NCI-H2107 (cell line): ENCODE results near the gene TOX2.

ENCODE experiments used
- DNase-seq: peaks from one replicate; lab custom pipeline; 2025; lab: John Stamatoyannopoulos, UW

The TOX2 gene, protein sequence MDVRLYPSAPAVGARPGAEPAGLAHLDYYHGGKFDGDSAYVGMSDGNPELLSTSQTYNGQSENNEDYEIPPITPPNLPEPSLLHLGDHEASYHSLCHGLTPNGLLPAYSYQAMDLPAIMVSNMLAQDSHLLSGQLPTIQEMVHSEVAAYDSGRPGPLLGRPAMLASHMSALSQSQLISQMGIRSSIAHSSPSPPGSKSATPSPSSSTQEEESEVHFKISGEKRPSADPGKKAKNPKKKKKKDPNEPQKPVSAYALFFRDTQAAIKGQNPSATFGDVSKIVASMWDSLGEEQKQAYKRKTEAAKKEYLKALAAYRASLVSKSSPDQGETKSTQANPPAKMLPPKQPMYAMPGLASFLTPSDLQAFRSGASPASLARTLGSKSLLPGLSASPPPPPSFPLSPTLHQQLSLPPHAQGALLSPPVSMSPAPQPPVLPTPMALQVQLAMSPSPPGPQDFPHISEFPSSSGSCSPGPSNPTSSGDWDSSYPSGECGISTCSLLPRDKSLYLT

DNA sequence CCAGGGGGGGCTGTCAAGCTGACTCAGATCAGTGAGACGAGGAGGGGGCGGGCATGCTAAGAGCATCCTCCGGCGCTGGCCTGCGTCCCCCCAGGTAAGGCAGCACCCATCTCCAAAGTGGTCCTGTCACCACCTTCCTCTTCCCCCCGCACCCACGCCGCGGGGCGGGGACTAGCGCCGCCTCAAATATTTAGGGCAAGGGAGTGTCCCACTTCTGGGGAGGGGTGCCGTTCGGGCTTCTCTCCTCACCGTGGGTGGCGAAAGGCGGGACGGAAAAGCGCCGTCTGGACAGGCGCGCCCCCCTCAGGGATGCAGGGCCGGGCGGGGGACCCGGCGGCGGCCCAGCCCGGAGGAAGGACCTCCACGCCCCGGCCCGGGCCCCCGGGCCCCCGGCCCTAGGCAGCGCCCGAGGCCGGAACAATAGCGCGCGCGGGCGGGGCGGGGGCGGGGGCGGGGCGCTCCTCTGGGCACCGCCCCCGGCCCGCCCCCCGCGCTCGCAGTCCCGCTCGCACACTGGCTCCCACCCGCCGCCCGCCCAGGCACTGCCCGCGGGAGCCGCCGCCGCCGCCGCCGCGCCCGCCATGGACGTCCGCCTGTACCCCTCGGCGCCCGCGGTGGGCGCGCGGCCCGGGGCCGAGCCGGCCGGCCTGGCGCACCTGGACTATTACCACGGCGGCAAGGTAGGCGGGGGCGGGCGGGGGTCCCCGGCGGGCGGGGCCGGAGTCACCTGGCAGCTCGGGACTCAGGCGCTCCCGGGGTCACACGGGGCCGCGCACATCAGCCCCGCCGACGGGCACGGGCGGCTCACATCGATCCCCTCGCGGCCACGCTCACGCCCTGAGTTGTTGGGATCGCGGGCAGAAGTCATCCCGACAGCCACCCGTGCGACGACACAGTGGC lies at the start of gene TOX2:
Gene TOX2 (plus strand): TSS at position 542 of the 900 bp plus-strand sequence. CDS start 40 bp downstream, at position 582.
- no peak for DNase-seq

DNA sequence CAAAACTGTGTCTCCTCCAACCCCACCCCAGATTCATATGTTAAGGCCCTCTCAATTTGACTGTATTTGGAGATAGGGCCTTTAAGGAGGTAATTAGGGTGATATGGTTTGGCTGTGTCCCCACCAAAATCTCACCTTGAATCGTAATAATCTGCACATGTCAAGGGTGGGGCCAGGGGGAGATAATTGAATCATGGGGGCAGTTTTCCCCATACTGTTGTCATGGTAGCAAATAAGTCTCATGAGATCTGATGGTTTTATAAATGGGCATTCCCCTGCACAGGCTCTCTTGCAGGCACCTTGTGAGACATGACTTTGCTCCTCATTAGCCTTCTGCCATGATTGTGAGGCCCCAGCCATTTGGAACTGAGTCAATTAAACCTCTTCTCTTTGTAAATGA lies 46.6 kb upstream of the TOX2 start:
- no peak for DNase-seq

DNA sequence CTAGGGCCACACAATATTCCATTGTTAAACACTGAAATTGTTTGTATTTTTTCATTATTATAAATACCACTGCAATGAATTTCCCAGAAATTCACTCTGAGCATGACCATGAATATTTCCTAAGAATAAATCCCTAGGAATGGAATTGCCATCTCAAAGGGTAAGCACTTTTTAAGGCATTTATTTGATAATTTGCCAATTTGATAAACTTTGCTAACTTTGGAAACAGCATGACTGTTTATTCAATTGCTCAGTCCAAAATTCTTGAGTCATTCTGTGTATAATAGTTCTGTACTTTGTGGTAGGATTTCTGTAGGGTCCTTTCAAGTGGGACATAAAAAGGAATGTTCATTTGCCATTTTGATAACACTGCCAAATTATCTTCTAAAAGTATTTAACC lies 44.2 kb upstream of the TOX2 start:
- DNase-seq, result no peak

DNA sequence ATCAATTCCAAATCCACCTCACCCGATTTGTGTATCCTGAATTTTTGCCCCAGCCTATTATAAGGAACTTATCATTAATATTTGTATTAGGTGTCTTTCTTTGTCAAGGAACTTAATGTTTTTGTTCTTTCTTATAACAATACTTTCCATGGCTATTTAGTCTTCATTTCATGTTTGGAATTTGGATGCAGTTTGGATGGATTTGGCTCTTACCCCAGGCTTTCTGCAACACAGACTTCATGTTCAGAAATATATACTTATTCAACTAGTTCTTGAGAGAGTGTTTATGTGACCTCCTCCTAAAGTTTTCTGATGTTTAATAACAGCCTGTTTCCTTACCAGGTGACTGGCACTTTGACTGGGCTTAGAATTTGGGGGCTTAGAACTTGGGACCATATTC lies 35.9 kb upstream of the TOX2 start:
- no peak for DNase-seq

DNA sequence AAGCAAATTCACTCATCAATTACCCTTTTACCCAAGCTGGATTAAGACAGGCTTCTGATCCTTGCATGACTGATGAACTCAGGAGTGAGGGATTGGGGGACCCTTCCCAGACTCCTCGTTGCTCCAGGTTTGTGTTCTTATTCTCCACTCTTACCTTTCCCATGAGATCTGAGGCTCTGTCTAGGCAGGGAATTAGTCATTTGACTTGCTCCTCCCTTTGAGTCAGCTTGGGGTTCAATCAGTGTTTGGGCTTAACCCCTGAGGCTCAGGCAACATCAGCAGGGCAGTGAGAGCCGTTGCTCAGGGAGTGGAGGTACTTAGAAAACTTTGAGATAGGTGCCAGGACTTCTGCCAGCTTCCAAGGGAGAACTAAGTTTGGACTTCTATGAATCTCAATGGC lies 20.7 kb upstream of the TOX2 start:
- no peak for DNase-seq

DNA sequence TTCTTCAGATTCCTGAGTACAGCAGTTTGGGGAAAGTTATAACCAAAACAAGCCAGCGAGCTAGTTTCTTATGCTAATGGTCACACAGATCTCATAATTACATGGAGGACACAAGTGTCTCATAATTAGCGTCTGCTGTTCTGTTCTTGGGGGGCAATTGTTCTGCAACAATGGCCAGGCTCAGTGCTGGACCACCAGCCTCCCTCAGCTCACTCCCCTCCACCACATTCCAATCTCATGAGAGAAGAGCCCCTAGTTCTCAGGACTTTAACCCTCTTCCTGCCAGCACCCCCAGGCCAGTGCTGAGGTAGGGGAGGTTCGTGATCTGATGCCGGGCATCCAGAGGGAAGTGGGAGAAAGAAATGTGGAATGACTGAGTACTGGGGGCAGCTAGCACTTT lies 20.2 kb upstream of the TOX2 start:
- no peak for DNase-seq

DNA sequence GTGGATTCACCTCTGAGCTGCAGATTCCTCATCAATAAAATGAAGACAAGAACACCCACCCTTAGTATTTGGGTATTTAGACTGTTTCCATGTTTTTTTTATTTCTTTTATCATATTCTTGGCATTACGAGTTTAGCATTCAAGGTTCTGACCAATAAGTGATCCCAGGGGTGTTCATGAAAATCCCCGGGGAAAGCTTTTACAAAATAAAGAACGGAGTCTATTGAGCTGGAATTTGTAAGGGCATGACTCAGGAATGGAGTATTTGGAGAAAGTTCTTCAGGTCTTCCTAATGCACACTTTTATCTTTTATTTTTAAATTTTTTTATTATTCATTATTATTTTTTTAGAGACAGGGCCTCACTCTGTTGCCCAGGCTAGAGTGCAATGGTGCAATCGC lies 19.4 kb upstream of the TOX2 start:
- no peak for DNase-seq

DNA sequence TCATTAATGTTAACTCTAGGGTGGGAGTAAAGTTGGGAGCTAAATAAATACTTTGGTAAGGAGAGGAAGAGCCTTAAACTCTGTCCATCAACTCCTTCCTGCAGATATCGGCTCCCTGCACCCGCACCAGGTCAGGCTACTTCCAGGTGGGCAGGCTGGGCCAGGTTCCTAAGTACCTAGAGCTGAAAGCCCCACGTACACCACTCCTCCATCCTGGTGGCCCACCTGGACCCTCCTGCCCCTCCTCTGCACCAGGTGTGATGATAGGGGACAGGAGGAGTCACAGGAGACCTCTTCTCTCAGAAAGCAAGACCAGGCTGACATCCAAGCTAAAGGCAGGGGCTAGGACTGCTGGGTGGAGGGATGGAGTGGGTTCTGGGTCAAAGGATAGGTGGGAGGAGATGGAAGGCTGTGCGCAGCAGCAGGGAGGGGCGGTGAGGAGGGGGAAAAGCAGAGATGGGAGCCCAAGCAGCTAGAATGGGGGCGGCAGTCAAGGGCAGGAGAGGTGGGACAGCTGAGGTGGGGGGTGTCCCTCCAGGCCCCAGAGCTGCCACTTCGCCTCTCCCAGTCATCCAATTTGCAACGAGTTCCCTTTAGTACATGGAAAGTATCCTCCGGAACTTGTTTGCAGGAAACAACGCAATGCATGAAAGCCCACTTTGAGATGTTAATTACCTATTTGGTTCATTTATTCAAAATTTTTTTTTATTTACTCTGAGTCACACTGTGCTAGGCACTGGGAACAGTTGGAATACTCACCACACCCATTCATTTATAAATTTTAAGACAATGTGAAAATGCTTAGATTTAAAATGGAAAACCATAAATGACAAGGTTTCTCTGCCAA lies 15.2 kb upstream of the TOX2 start:
- DNase-seq, result no peak

DNA sequence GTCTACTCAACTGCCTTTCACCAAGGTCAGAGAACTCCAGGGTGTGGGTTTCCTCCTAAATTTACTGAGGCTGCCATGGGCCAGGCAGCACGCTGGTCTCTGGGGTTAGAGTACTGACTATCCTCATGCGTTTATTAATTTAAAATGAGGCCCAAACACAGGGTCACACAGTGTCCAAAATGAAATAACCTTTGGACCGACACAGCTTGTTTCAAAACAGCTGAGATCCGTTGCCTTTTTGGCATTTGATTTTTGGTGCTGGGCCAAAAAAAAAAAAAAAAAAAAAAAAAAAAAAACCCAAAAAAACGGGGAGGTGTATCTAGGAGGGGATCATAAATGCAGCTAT lies 14.6 kb upstream of the TOX2 start:
- no peak for DNase-seq

DNA sequence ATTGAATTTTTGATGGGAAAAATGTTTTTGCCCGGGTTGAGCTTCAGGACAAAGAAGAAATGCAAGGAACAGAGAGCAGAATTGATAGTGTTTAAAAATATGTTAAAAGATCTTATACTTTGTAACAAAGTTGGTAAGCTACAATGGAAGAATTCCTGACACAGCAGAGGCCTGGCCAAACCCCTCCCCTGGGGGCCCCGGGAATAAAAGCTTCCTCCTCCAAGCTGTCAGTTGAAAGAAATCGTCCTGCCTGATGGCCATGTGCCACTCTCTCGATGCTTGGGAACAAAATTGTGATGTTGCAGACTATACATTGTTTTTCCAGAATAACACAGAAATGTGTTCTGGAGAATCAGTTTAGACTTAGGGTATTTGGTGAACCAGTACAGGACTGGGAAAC lies 14.2 kb upstream of the TOX2 start:
- DNase-seq, result no peak

DNA sequence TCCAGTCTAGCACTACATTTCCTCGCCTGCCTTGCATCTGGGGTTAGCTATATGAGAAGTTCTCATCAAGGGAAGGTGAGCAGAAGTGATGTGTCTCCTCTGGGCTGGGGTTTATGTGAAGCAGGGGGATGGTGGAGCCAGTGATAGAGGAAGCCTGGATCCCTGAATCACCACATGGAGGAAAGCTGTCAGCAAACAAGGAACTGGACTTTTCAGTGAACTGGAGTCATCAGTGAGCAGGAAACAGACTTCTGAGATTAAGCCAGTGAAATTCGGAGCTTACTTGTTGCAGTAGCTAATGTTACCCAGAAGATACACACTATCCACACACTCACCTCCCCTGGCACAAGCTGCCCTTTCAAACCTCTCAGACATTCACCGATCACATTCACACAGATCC lies 13.4 kb upstream of the TOX2 start:
- DNase-seq, result no peak

DNA sequence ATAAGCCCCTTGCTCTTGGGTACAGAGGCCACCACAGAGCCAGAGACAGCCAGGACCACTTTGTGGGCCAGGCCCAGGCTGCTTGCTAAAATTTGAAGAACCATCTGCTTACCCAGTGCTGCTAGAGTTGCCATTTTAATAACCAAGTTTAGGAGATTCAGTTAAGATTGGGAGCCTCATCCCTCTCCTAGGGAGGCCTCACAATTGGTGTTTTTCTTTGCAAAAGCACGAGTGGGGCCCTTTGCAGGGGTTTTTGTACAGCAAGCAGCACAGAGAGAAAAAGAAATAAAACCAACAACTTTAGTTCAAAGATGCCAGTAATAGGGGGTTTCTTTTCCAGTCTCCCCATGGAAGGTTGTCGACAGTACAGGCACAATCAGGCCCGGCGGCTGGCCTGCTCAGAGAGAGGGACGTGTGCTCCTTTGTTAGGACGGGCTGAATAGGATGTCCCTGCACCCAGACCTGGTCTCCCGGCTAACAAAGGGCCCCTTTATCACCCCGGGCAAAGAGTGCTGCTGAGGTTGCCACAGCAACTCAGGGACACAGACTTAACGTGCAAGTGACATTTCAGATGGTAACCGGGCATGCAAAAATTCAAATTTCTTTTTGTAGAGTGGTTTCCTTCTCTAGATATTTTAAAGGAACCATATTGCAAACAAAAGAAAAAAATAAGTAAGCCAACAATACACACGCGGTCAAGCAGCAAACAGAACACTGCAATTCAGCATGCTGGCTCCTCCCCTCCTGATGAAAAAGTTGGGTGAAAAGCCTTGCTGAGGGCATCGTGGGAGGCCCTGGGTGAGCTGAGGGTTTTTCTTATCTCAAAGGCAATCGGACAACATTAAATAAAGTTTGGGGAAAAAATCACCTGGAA lies 10.5 kb upstream of the TOX2 start:
- no peak for DNase-seq

DNA sequence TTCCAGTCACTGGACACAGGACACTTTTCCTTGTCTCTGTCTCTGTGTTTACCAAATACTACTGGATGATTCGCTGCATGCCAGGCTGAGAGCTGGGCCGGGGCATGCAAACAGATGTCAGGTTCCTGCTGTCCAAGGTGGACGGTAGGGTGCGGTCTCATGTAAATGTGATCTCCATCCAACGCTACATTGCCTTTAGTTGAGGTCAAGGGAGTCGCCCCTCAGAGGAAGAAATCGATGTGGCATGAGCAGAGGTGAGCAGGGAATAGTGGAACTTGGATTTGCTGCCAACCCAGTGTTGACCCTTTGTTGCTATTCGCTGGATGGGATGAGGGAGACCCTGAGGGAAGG lies 9.8 kb upstream of the TOX2 start:
- no peak for DNase-seq

DNA sequence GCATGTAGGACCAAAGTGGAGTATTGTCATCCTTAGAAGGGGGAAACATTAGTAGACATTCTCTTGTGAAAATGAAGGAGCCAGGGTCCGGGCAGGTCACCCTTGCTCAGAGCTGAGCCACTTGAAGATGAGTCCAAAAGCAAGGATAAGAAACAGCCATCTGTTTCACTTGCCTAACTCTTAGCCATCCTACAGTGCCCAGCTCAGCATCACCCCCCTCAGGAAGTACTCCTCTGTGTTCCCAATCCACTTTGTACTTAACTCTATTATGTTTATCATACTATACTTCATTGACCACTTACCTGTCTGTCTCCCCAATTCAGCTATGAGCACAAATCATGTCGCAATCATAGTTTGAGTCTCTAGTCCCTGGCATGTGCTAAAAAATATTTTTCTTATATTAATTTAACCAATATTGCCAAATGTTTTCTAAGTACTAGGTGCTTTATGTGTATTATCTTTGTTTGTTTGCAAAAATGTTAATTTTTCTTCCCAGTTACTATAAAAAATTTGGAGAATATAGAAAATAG lies 8.1 kb upstream of the TOX2 start:
- no peak for DNase-seq

DNA sequence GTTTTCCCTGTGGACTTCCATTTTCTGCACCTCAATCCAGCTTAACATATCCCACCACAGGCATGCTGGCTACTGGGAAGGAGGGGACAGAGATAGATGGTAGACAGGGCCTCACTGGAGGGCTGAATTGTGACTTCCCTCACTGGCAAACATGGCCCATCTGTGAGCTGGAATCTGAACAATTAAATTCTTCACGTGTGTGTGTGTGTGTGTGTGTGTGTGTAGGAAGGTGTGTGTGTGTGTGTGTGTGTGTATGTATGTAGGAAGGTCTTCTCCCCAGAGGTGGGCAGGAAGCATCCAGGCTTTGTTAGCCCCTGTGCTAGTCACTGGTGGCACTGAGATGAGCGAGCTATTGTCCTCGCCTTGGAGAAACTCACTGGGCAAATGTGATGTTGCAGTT lies 5.4 kb upstream of the TOX2 start:
- no peak for DNase-seq

DNA sequence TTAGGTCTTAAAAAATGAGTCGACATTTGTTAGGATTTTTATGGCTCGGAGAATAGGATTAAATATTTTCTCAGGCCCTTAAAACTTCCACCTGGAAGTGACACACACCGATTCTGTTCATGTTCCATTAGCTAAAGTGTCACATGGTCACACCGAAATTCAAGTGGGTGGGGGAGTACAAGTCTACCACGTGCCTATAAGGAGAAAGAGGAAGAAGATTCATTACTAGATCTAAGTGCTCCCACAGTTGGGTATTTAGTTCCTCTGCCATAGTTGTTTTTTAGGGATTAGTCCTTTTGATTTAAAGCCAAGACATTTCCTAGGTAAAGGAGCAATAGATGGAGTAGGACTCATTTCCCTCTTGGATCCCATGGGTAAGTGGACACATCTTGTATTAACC lies 4.9 kb upstream of the TOX2 start:
- no peak for DNase-seq

DNA sequence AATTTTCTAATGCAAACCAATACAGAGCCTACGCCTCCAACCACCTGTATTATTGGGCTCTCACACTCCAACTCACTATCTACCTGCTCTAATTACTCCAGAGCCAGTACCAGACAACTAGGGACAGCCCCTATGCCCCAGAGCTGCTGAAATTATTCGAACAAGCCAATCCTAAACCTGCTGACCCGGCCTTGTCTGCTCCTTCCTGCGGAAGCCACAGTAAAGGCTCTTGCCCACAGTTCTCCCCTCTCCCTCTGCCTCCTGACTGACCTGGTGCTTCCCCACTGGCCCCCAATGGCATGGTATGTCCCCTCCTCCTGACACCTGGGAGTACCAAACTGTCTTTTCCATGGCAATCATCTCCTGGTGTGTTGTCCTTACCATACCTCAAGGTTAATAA lies 4.1 kb upstream of the TOX2 start:
- no peak for DNase-seq

DNA sequence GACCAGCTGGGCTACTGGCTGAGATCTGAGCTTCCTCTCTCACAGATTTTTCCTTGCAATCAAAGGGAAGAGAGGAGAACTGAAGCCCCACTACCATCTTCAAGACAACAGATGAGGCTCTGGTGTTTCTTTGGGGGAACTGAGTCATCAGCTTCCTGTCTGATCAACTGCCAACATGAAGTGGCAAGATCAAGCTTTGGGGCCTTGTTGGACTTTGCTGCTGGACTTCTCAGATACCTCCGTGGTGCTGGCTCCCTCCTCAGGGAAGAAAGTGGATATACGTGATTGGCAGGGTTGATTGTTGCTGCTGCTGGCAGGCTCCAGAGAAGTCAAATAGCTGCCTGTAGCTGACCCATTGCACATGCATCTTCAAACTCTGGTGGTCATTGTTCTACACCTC lies 3.6 kb upstream of the TOX2 start:
- DNase-seq, result no peak

DNA sequence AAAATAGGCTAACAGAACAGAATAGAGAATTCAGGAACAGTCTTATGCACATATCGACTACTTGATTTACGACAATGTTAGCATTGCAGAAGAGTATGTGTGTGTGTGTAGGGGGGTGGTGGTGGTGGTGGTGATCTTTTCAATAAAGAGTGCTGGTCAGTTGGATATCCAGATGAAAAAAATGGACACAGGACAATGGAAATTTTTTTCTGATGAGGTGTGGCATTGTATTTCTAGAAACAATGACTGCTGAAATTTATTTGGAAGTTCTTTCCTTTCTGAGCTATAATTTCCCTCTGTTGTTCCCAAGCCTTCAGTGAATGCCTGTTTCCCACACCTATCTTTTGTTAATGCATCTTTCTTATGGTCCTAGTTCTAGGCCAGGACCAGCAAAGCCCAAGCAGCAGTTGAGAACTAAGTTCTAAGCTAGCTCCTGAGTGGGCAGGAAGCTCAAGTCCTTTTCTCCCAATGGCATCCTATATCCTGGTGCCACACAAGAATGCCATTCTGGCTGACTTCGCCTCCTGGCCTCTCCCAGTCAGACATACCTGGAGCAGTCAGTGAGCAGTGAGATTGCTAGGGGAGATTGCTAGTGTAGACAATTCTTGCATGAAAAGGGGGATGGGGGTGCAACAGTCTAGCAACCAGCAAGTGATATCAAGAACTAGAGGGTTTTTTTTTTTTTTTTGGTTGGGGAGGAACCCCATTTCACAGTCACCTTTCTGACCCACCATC lies 1.2 kb upstream of the TOX2 start:
- no peak for DNase-seq
